Stimulated activated CD4-positive, alpha-beta T cell treated with anti-CD3 and anti-CD28 coated beads, TNF-alpha, amount 100 ng/mL, for 24 hours (primary cell): ENCODE data around the gene CTDP1.
"Not testable (repeated sequence)": the region's sequence is repeated elsewhere in the genome, so short reads cannot be mapped to it uniquely, and the experiment has no call there.

Experiments used
- DNase-seq, 3 experiments: peaks; one replicate each; pipeline ENCODE4 v3.0.0-alpha.2; 2020; ENCODE audit warnings: low read depth in 3 of 3

The CTDP1 gene

GRCh38 chr18:79681484-79682387 lies 2.1 kb downstream of the CTDP1 start:
- DNase-seq = peak; percentile 25 to 73 (median 27)

GRCh38 chr18:79682481-79682880 lies 2.9 kb downstream of the CTDP1 start:
- no peak for DNase-seq

GRCh38 chr18:79682894-79683625 lies 3.5 kb downstream of the CTDP1 start:
- DNase-seq = peak in 2 of 3 experiments; percentile 26 to 76

GRCh38 chr18:79683626-79684282 lies 4.2 kb downstream of the CTDP1 start:
- no peak for DNase-seq

GRCh38 chr18:79684283-79684631 lies 4.7 kb downstream of the CTDP1 start:
- no peak for DNase-seq

GRCh38 chr18:79684787-79685186 lies 5.2 kb downstream of the CTDP1 start:
- DNase-seq = no peak

- no peak for DNase-seq
Measured at GRCh38 chr18:79685281-79685680, 5.7 kb downstream of the CTDP1 start.

- no peak for DNase-seq
Measured at GRCh38 chr18:79685971-79686370, 6.4 kb downstream of the CTDP1 start.

- DNase-seq = no peak
Measured at GRCh38 chr18:79687806-79688205, 8.2 kb downstream of the CTDP1 start.

- DNase-seq = no peak
Measured at GRCh38 chr18:79690071-79690470, 10.5 kb downstream of the CTDP1 start.

GRCh38 chr18:79690586-79691482 lies 11.2 kb downstream of the CTDP1 start:
- DNase-seq = no peak

GRCh38 chr18:79692056-79692455 lies 12.5 kb downstream of the CTDP1 start:
- no peak for DNase-seq

- DNase-seq = no peak
Measured at GRCh38 chr18:79692886-79693285, 13.3 kb downstream of the CTDP1 start.

GRCh38 chr18:79693561-79694205 lies 14.1 kb downstream of the CTDP1 start:
- no peak for DNase-seq

- DNase-seq = not testable (repeated sequence)
Measured at GRCh38 chr18:79694206-79694894, 14.7 kb downstream of the CTDP1 start.

GRCh38 chr18:79694895-79695213 lies 15.3 kb downstream of the CTDP1 start:
- no peak for DNase-seq

- DNase-seq = no peak
Measured at GRCh38 chr18:79695269-79695668, 15.7 kb downstream of the CTDP1 start.

- no peak for DNase-seq
Measured at GRCh38 chr18:79695856-79696850, 16.6 kb downstream of the CTDP1 start.

GRCh38 chr18:79697178-79697577 lies 17.6 kb downstream of the CTDP1 start:
- no peak for DNase-seq
